Mesodermal cell (in vitro differentiated cells): ENCODE data around the gene MMP7.
"Not testable (repeated sequence)": the region's sequence is repeated elsewhere in the genome, so short reads cannot be mapped to it uniquely, and the experiment has no call there.

ENCODE experiments used
- H3K27ac ChIP-seq: 2 replicates; pipeline ENCODE4 v1.7.0; 2013; ENCODE audit warnings: mild to moderate bottlenecking, low read depth, low read length, moderate library complexity; ENCODE audit not compliant: severe bottlenecking
- H3K36me3 ChIP-seq: 2 replicates; pipeline ENCODE4 v1.7.1; 2013; ENCODE audit warnings: mild to moderate bottlenecking, low read length, moderate library complexity; ENCODE audit not compliant: control insufficient read depth, insufficient read depth
- H3K4me1 ChIP-seq: one replicate; pipeline ENCODE4 v1.7.1; 2013; ENCODE audit warnings: mild to moderate bottlenecking, low read length; ENCODE audit not compliant: insufficient read depth, control insufficient read depth, poor library complexity, severe bottlenecking
- H3K4me3 ChIP-seq: 2 replicates; pipeline ENCODE4 v1.7.0; 2013; ENCODE audit warnings: low read length, control low read depth, mild to moderate bottlenecking; ENCODE audit not compliant: insufficient read depth, poor library complexity, severe bottlenecking; ENCODE audit errors: extremely low read depth
- H3K9me3 ChIP-seq: 2 replicates; pipeline ENCODE4 v1.7.1; 2013; ENCODE audit warnings: mild to moderate bottlenecking, low read length, moderate library complexity; ENCODE audit not compliant: control insufficient read depth
- WGBS, 2 experiments: methylation state at CpG; one replicate each; pipeline ENCODE4 v1.1.5; 2013; ENCODE audit warnings: missing lambda C conversion rate in 2 of 2; ENCODE audit not compliant: insufficient coverage in 2 of 2; 5-methylcytosine and 5-hydroxymethylcytosine counted together

Gene MMP7

DNA sequence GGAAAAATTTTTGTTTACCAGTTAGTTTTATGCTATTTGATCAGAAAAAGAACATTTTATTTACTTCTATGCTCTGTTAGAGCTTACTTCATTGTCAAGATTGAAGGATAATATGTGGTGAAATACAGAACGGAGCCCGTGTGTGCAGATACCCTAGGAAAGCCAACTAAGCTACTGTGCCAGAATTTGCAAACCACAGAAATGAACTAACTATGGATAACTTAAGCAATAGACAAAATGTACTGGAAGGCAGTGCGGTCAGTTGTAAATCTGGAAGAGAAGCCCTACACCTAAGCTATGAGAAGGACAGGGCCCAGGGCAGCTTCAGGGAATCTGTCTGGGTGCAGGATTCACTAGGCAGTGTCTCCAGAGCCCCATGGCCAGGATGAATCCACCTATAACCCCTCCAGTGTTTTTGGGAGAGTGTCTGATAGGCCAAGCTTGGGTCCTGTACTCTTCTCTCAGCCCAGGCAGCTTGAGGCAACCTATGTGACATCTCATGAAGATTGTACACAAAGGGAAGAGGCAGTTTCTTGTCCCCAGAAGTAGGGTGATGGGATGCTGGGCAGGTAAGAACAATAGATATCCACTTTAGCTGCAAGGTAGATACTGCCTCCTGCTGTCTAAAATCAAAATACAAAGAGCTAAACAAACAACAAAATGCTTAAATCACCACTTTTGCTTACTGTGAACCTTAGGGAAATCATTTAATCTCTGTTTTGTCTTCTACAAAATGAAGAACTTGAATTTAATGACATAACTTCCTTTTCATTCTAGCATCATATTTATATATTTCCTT lies 12.1 kb downstream of the MMP7 start:
- WGBS, 2 experiments = 71 to 100% methylated on average over 1 of the region's 3 CpGs
- H3K4me3 ChIP-seq = no peak overlapping the region
- H3K27ac ChIP-seq = no peak overlapping the region
- H3K36me3 ChIP-seq = no peaks in the 10 kb centered on the region
- H3K4me1 ChIP-seq = no peaks in the 10 kb centered on the region
- no peaks in the 10 kb centered on the region for H3K9me3 ChIP-seq

DNA sequence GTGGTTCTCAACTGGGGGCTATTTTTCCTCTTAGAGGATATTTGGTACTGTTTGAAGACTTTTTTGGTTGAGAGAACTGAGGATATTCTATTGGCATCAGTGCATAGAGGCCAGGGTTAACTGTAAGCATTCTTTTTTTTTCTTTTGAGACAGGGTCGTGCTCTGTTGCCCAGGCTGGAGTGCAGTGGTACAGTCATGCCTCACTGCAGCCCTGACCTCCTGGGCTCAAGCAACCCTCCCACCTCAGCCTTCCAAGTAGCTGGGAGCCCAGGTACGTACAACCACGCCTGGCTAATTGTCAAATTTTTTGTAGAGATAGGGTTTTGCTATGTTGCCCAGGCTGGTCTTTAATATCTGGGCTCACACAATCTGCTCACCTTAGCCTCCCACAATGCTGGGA lies 12.9 kb downstream of the MMP7 start:
- Histone ChIP-seq H3K9me3 (no peaks in the 10 kb centered on the region), H3K36me3 (no peaks in the 10 kb centered on the region), H3K27ac (no peak overlapping the region), H3K4me1 (no peaks in the 10 kb centered on the region), H3K4me3 (no peak overlapping the region)
- 100% methylated on average over 1 of the region's 3 CpGs; no CpG with 5 or more reads in 1 of the 2 experiments for WGBS, 2 experiments

DNA sequence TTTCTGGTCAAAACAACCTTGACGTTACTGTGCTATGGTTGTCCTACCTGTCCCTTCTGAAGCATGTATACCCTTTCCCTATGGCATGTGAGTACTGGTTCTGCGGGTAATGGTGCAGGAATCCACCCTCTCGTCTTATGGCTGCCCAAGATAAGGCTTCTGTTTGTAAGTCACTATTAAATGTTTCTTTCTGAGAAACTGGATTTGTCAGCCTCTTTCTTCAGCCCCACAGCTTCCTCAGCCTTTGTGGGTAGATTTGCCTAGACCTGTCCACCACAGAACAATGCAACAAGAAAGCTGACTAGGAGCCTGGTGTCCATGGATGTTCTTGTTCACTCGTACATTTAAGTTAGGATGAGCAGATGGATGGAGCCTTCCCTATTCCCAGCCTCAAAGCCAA lies 14.4 kb downstream of the MMP7 start:
- Histone ChIP-seq H3K4me3 (no peak overlapping the region), H3K36me3 (no peaks in the 10 kb centered on the region), H3K27ac (no peak overlapping the region), H3K4me1 (no peaks in the 10 kb centered on the region), H3K9me3 (no peaks in the 10 kb centered on the region)
- 95 to 100% methylated on average over 1 to 3 of the region's 4 CpGs for WGBS, 2 experiments

DNA sequence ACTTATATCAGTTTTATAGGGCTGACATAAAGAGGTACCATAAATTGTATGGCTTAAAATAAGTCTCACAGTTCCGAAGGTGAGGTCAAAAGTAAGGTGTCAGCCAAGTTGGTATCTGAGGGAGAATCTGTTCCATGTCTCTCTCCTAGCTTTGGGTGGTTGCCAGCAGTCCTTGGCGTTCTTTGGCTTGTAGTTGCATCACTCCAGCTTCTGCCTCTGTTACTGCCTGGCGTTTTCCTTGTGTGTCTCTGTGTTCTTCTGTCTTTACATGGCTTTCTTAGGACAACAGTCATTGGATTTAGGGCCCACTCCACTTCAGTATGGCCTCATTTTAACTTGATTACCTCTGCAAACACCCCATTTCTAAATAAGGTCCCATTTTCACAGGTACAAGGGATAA lies 16.7 kb downstream of the MMP7 start:
- Histone ChIP-seq H3K4me1 (no peaks in the 10 kb centered on the region), H3K36me3 (no peaks in the 10 kb centered on the region), H3K9me3 (no peaks in the 10 kb centered on the region), H3K27ac (no peak overlapping the region), H3K4me3 (no peak overlapping the region)
- 84 to 100% methylated on average over 2 to 3 of the region's 3 CpGs for WGBS, 2 experiments

DNA sequence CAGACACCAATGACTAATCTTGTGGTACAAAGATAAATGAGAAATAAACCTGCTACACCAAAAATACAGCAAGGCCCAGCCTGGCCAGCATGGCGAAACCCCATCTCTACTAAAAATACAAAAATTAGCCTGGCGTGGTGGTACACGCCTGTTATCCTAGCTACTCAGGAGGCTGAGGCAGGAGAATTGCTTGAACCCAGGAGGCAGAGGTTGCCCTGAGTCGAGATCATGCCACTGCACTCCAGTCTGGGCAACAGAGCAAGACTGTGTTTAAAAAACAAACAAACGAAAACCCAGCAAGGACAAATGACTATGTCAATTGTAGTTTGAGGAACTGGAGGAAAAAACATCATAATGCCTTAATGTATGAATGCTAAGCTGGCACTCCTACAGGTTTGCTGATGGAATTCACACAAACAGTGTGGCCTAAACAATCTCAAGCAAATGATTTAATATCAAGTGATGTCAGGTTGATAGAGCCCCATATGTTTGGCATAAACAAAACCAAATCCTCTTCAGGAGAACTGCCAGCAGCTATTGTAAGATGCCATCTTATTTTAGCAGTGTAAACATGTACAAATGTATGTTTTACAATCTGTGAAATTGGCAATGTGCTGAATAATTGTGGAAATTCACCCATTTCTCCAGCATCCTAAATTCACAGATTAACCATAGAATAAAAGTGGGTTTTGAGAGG lies 20.0 kb downstream of the MMP7 start:
- Histone ChIP-seq H3K4me3 (no peak overlapping the region), H3K27ac (no peak overlapping the region), H3K4me1 (no peaks in the 10 kb centered on the region), H3K36me3 (no peaks in the 10 kb centered on the region), H3K9me3 (no peaks in the 10 kb centered on the region)
- WGBS, 2 experiments = 92 to 94% methylated on average over 4 to 5 of the region's 5 CpGs

DNA sequence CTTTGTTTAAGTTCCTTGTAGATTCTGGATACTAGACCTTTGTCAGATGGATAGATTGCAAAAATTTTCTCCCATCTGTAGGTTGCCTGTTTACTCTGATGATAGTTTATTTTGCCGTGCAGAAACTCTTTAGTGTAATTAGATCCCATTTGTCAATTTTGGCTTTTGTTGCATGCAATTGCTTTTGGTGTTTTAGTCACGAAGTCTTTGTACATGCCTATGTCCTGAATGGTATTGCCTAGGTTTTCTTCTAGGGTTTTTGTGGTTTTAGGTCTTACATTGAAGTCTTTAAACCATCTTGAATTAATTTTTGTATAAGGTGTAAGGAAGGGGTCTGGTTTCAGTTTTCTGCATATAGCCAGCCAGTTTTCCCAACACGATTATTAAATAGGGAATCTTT lies 27.7 kb downstream of the MMP7 start:
- WGBS, 2 experiments = 85 to 89% methylated on average over 3 of the region's 3 CpGs
- not testable (repeated sequence) for H3K4me3 ChIP-seq, H3K36me3 ChIP-seq, H3K4me1 ChIP-seq, H3K9me3 ChIP-seq, H3K27ac ChIP-seq

DNA sequence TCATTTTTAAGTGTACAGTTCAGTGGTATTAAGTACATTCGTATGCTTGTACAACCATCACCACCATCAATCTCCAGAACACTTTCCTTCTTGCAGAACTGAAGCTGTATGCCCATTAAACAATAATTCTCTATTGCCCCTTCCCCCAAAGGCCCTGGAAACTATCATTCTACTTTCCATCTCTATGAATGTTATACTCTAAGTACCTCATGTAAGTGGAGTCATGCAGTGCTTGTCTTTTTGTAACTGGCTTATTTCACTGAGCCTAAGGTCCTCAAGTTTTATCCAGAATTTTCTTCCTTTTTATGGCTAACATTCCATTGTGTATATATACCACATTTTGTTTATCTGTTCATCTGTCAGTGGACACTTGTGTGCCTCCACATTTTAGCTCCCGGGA lies 29.7 kb downstream of the MMP7 start:
- H3K9me3 ChIP-seq = no peaks in the 10 kb centered on the region
- 90 to 91% methylated on average over 1 to 2 of the region's 2 CpGs for WGBS, 2 experiments
- no peaks in the 10 kb centered on the region for H3K36me3 ChIP-seq
- H3K4me3 ChIP-seq = no peak overlapping the region
- H3K27ac ChIP-seq = no peak overlapping the region
- no peaks in the 10 kb centered on the region for H3K4me1 ChIP-seq

DNA sequence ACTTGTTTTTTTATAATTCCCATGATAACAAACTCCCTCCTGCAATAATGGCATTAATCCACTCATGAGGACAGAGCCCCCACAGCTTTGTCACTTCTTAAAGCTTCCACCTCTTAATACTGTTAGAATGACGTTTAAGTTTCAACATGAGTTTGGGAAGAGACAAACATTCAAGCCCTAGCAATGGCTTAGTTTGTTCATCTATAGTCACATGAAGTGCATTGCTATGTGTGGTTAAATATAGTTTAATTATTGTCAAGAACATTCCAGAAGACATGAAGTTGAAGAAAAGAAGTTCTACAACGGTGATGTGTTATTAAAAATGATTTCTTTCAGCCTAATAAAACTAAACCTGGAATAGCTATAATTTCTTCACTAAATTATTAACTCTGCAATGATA lies 30.6 kb downstream of the MMP7 start:
- Histone ChIP-seq H3K36me3 (no peaks in the 10 kb centered on the region), H3K4me3 (no peak overlapping the region), H3K9me3 (no peaks in the 10 kb centered on the region), H3K27ac (no peak overlapping the region), H3K4me1 (no peaks in the 10 kb centered on the region)
- no CpG with 5 or more reads among the region's 2 CpGs for WGBS, 2 experiments

DNA sequence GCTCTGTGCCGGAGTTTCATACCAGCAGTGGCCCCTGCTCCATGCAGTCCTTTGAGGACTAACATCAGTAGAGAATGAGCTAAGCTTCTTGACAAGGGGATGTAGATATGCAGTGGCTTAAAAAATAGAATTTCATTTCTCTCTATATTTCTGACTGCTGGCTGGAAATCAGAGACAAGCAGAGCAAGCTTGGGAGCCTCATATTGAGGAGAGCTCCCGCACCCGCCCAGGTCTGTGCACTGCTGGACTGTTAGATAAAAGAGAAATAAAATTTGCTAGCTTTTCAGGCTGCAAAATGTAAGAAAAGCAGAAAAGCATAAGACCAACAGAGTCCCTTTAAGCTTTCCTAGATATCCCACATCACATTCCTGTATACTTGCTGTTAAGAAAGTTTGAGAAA lies 31.4 kb downstream of the MMP7 start:
- H3K4me3 ChIP-seq = no peak overlapping the region
- H3K36me3 ChIP-seq = no peaks in the 10 kb centered on the region
- H3K27ac ChIP-seq = no peak overlapping the region
- H3K9me3 ChIP-seq = no peaks in the 10 kb centered on the region
- 95% methylated on average over 3 of the region's 3 CpGs; no CpG with 5 or more reads in 1 of the 2 experiments for WGBS, 2 experiments
- no peaks in the 10 kb centered on the region for H3K4me1 ChIP-seq

DNA sequence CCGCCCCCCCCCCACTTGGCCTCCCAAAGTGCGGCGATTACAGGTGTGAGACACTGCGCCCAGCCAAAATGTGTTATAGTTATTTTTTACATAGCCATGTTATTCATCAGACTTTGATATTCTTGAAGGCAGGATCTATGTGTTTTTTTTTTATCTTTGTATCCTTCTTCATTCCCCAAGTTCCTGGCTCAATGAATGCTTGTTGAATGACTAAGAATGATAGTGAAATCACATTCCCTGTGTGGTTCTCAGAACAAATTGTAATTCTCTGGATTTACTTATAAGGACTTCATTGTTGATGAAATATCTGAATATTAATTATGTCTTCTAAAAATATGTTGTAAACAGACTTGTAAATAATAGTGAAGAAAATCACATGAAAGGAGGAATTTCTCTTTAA lies 33.5 kb downstream of the MMP7 start:
- no peaks in the 10 kb centered on the region for H3K36me3 ChIP-seq
- no peaks in the 10 kb centered on the region for H3K9me3 ChIP-seq
- WGBS, 2 experiments = no CpG with 5 or more reads among the region's 4 CpGs
- H3K27ac ChIP-seq = no peak overlapping the region
- H3K4me1 ChIP-seq = no peaks in the 10 kb centered on the region
- no peak overlapping the region for H3K4me3 ChIP-seq
